Type B pancreatic cell (in vitro differentiated cells): ENCODE data around the gene TRAF1. TPM values are rescaled to one million over a fixed set of nuclear protein-coding genes. Genes with fewer than 3 reads are reported as not detected.

ENCODE experiments used
- DNase-seq: peaks from one replicate; pipeline ENCODE4 v3.0.0; 2021; ENCODE audit warnings: mixed read lengths; ENCODE audit not compliant: unreplicated experiment; ENCODE audit errors: extremely low spot score
- H3K27ac Mint-ChIP-seq: 2 replicates; pipeline ENCODE4 v1.8.0; 2021; ENCODE audit warnings: mild to moderate bottlenecking, mixed read lengths
- H3K27me3 Mint-ChIP-seq: 2 replicates; pipeline ENCODE4 v1.8.0; 2021; ENCODE audit warnings: mixed read lengths
- H3K36me3 Mint-ChIP-seq: 2 replicates; pipeline ENCODE4 v1.8.0; 2021; ENCODE audit warnings: mixed read lengths
- H3K4me1 Mint-ChIP-seq: one replicate; pipeline ENCODE4 v1.8.0; 2021; ENCODE audit warnings: mixed read lengths; ENCODE audit not compliant: unreplicated experiment
- H3K4me3 Mint-ChIP-seq: 2 replicates; pipeline ENCODE4 v1.8.0; 2021; ENCODE audit warnings: mild to moderate bottlenecking, mixed read lengths
- H3K9me3 Mint-ChIP-seq: 2 replicates; pipeline ENCODE4 v1.8.0; 2021; ENCODE audit warnings: mixed read lengths
- CTCF ChIP-seq: fragments of 200-600 bp; sonication (generic); conservative IDR thresholded peaks from 2 replicates; pipeline ENCODE4 v1.5.0; 2021; ENCODE audit warnings: antibody characterized with exemption, mild to moderate bottlenecking
- total RNA-seq: library from RNA; stranded (reverse); gene quantifications from 2 replicates; pipeline ENCODE4 v1.2.1, GENCODE V29; 2021; ENCODE audit warnings: low replicate concordance

TRAF1 gene
- total RNA-seq, 1 donor from 2014 or later = 3.1 TPM

GRCh38 chr9:120901755-120902568 is 24.6 kb downstream of the TRAF1 start:
- Mint-ChIP-seq H3K27ac (peak overlapping the region; percentile 22), H3K4me1 (no peaks in the 10 kb centered on the region), H3K36me3 (no peaks in the 10 kb centered on the region), H3K4me3 (no peak overlapping the region), H3K27me3 (peaks cover 9% of the 10 kb centered on the region), H3K9me3 (no peaks in the 10 kb centered on the region)
- DNase-seq = no peak
- TF ChIP-seq CTCF = no peak

- no peak for DNase-seq
- H3K27me3 Mint-ChIP-seq = peaks cover 9% of the 10 kb centered on the region
- no peaks in the 10 kb centered on the region for H3K36me3 Mint-ChIP-seq
- H3K9me3 Mint-ChIP-seq = no peaks in the 10 kb centered on the region
- no peak for TF ChIP-seq CTCF
- H3K4me1 Mint-ChIP-seq = no peaks in the 10 kb centered on the region
- H3K27ac Mint-ChIP-seq = no peak overlapping the region
- no peak overlapping the region for H3K4me3 Mint-ChIP-seq
These were observed 25.8 kb downstream of the TRAF1 start for GRCh38 chr9:120900824-120901223.

GRCh38 chr9:120899490-120900068 is 27.0 kb downstream of the TRAF1 start:
- no peak for TF ChIP-seq CTCF
- H3K27me3 Mint-ChIP-seq = peaks cover 13% of the 10 kb centered on the region
- H3K9me3 Mint-ChIP-seq = no peaks in the 10 kb centered on the region
- no peak overlapping the region for H3K27ac Mint-ChIP-seq
- H3K4me1 Mint-ChIP-seq = no peaks in the 10 kb centered on the region
- H3K4me3 Mint-ChIP-seq = no peak overlapping the region
- DNase-seq = no peak
- no peaks in the 10 kb centered on the region for H3K36me3 Mint-ChIP-seq

- DNase-seq = no peak
- H3K27me3 Mint-ChIP-seq = peaks cover 16% of the 10 kb centered on the region
- no peaks in the 10 kb centered on the region for H3K9me3 Mint-ChIP-seq
- TF ChIP-seq CTCF = no peak
- no peak overlapping the region for H3K4me3 Mint-ChIP-seq
- no peak overlapping the region for H3K27ac Mint-ChIP-seq
- peaks cover 2% of the 10 kb centered on the region for H3K4me1 Mint-ChIP-seq
- no peaks in the 10 kb centered on the region for H3K36me3 Mint-ChIP-seq
These were observed 28.2 kb downstream of the TRAF1 start for GRCh38 chr9:120898396-120898795.

GRCh38 chr9:120895951-120896350 is 30.6 kb downstream of the TRAF1 start:
- Mint-ChIP-seq H3K4me3 (no peak overlapping the region), H3K36me3 (no peaks in the 10 kb centered on the region), H3K4me1 (peaks cover 3% of the 10 kb centered on the region), H3K27ac (no peak overlapping the region), H3K27me3 (peaks cover 15% of the 10 kb centered on the region), H3K9me3 (no peaks in the 10 kb centered on the region)
- no peak for DNase-seq
- no peak for TF ChIP-seq CTCF
